ENCODE results near the gene AFG1L.

- TF ChIP-seq CTCF (IDR thresholded peaks at IDR 0.05; ENCODE audit: borderline replicate concordance, extremely low read depth, low read length, poor library complexity, severe bottlenecking) (no peak), EZH2 (IDR thresholded peaks at IDR 0.05; ENCODE audit: borderline replicate concordance, low read depth, low read length, severe bottlenecking) (no peak)
Observed at GRCh38 chr6:108489699-108490098, 194.8 kb downstream of the AFG1L start.
